Measurements from ENCODE around the gene FGFR3. TPM values are rescaled to one million over a fixed set of nuclear protein-coding genes. Genes with fewer than 3 reads are reported as not detected.

Gene FGFR3
- total and polyA plus RNA-seq, 9 of the 15 experiments (the other 6 are each of a cell fraction or from before 2014, with no cell fraction given), result 1.2 to 60.4 (median 12.7) TPM

DNA sequence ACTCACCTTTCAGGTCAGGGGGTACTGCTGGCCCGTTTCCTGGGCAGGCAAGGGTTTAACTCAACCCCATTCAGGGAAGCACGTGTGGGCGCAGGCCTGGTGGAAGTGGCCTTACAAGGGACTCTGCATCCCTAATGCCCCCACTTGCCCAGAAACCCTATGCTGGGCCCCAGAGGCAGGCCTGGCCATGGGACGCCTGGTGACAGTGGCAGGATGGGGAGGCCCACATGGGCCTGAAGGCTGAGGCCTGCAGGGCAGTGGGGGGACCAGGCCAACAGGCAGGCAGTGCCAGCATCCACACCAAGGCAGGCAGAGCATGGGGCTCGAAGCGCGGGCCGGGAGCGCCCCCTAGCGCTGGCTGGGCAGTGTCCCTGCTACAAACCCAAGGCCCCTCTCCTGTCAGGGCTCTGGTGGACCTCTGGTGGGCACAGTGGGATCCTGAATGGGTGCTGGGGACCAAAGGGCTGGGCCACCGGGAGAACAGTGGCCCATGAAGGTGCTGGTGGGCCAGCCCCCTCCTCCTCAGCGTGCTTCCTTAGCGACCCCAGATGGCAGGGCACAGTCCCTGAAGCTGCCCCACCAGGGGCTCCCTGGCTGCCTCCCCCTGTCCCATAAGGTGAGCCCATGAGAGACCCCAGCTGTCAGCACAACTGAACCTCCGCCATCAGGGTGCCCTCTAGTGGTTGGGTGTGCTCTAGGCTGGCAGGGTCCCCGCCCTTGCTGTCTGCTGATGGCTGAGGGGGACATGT lies 16.8 kb downstream of the FGFR3 start (continued):
- TF ChIP-seq CC2D1A (IDR thresholded peaks at IDR 0.05), result peak; percentile 74
- no peak for TF ChIP-seq ATF1 (CRISPR knock-in tag; IDR thresholded peaks at IDR 0.05)
- no peak for TF ChIP-seq ATF1 (tag; IDR thresholded peaks at IDR 0.05)
- TF ChIP-seq ZNF764 (CRISPR knock-in tag; IDR thresholded peaks at IDR 0.05; ENCODE audit: low read depth), result no peak
- TF ChIP-seq NR0B1 (IDR thresholded peaks at IDR 0.05; ENCODE audit: partially characterized antibody), result no peak
- no peak for TF ChIP-seq PTRF (tag; IDR thresholded peaks at IDR 0.05)
- TF ChIP-seq ZBTB8A (IDR thresholded peaks at IDR 0.05; ENCODE audit: partially characterized antibody), result no peak
- peak; percentile 92 to 98 (median 94) for TF ChIP-seq CTCF (IDR thresholded peaks at IDR 0.05 in 2 of 3, conservative IDR thresholded peaks at IDR 0.05 in 1 of 3; ENCODE audit: insufficient read depth in 2 of 3, low read depth in 1 of 3, low read length in 3 of 3)
- TF ChIP-seq, protein P1, sequence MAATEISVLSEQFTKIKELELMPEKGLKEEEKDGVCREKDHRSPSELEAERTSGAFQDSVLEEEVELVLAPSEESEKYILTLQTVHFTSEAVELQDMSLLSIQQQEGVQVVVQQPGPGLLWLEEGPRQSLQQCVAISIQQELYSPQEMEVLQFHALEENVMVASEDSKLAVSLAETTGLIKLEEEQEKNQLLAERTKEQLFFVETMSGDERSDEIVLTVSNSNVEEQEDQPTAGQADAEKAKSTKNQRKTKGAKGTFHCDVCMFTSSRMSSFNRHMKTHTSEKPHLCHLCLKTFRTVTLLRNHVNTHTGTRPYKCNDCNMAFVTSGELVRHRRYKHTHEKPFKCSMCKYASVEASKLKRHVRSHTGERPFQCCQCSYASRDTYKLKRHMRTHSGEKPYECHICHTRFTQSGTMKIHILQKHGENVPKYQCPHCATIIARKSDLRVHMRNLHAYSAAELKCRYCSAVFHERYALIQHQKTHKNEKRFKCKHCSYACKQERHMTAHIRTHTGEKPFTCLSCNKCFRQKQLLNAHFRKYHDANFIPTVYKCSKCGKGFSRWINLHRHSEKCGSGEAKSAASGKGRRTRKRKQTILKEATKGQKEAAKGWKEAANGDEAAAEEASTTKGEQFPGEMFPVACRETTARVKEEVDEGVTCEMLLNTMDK (IDR thresholded peaks at IDR 0.05; ENCODE audit: borderline replicate concordance, insufficient read depth, low read depth, low read length, poor library complexity, severe bottlenecking), result peak; percentile 74
- no peak for TF ChIP-seq LCOR (CRISPR knock-in tag; IDR thresholded peaks at IDR 0.05)
- TF ChIP-seq GABPB1 (CRISPR knock-in tag; IDR thresholded peaks at IDR 0.05), result peak; percentile 71
- TF ChIP-seq ZFP36 (IDR thresholded peaks at IDR 0.05; ENCODE audit: low read depth, low read length, partially characterized antibody), result peak; percentile 23
- no peak for TF ChIP-seq NFIC (IDR thresholded peaks at IDR 0.05)
- TF ChIP-seq ETV6 (IDR thresholded peaks at IDR 0.05; ENCODE audit: borderline replicate concordance in 1 of 2, low read depth in 2 of 2, low read length in 1 of 2), result no peak
- no peak for TF ChIP-seq ETV6 (CRISPR knock-in tag; IDR thresholded peaks at IDR 0.05; ENCODE audit: borderline replicate concordance)
- TF ChIP-seq DACH1 (IDR thresholded peaks at IDR 0.05; ENCODE audit: partially characterized antibody), result no peak
- TF ChIP-seq ZNF717 (CRISPR knock-in tag; IDR thresholded peaks at IDR 0.05), result no peak
- TF ChIP-seq RBM22 (IDR thresholded peaks at IDR 0.05; ENCODE audit: low read depth, low read length, poor library complexity, severe bottlenecking), result peak; percentile 85
- TF ChIP-seq TRIM24 (IDR thresholded peaks at IDR 0.05), result no peak
- TF ChIP-seq CREM (IDR thresholded peaks at IDR 0.05; ENCODE audit: low read depth), result peak; percentile 13; the same call in 1 of the 2 replicates
- no peak for TF ChIP-seq PHF8 (IDR thresholded peaks at IDR 0.05; ENCODE audit: borderline replicate concordance, low read length)
- no peak for TF ChIP-seq JUND (IDR thresholded peaks at IDR 0.05; ENCODE audit: borderline replicate concordance, low read depth, low read length)
- no peak for TF ChIP-seq JUND (tag; IDR thresholded peaks at IDR 0.05; ENCODE audit: borderline replicate concordance, low read depth, low read length)
